Measurements from ENCODE around the gene TBX2. TPM values are rescaled to one million over a fixed set of nuclear protein-coding genes. Genes with fewer than 3 reads are reported as not detected.

TBX2 gene
- total and polyA plus RNA-seq, 9 of the 15 experiments (the other 6 are each of a cell fraction or from before 2014, with no cell fraction given): 0.18 TPM; not detected in 8

DNA sequence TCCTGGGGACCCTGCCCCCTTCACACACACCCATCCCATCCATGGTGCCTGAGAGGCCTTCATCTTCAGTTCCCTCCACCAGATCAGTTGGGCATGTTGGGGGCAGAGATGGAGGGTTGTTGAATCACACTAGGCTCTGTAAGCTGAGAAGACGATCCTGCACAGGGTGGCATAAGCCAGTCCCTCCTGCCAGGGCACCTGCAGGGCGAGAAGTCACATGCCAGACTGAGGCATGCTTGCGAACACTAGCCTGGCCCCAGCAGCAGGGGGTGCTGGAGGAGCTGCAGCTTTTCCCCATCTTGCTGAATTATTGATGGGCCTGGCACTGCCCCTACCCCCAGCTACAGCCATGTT lies 6.1 kb upstream of the TBX2 start:
- no peaks in the 10 kb centered on the region for H3K36me3 ChIP-seq (ENCODE audit: control insufficient read depth, insufficient read depth, low read length)
- H4K20me1 ChIP-seq (replicated peaks; ENCODE audit: control insufficient read depth, insufficient read depth, low read length): peaks cover 6% of the 10 kb centered on the region; the same call in 1 of the 2 replicates
- FAIRE-seq: no peak
- in situ Hi-C loops (cut with MboI) (no loop called here), intact Hi-C loops (cut with micrococcal nuclease) (loop anchor here (5.0 kb wide), 1 partner anchor 671 kb away; no protein-coding TSS in a partner anchor)
- no peak overlapping the region for H2AFZ ChIP-seq (ENCODE audit: low read depth, low read length)
- H3K27me3 ChIP-seq (ENCODE audit: control insufficient read depth in 2 of 2, insufficient read depth in 2 of 2, low read length in 2 of 2): peaks cover 0 to 32% of the 10 kb centered on the region in 2 experiments; a peak in 2 of 5 replicates
- no peak overlapping the region for H3K4me3 ChIP-seq
- TF ChIP-seq, protein P1, sequence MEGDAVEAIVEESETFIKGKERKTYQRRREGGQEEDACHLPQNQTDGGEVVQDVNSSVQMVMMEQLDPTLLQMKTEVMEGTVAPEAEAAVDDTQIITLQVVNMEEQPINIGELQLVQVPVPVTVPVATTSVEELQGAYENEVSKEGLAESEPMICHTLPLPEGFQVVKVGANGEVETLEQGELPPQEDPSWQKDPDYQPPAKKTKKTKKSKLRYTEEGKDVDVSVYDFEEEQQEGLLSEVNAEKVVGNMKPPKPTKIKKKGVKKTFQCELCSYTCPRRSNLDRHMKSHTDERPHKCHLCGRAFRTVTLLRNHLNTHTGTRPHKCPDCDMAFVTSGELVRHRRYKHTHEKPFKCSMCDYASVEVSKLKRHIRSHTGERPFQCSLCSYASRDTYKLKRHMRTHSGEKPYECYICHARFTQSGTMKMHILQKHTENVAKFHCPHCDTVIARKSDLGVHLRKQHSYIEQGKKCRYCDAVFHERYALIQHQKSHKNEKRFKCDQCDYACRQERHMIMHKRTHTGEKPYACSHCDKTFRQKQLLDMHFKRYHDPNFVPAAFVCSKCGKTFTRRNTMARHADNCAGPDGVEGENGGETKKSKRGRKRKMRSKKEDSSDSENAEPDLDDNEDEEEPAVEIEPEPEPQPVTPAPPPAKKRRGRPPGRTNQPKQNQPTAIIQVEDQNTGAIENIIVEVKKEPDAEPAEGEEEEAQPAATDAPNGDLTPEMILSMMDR (IDR thresholded peaks at IDR 0.05 in 2 of 3, conservative IDR thresholded peaks at IDR 0.05 in 1 of 3; ENCODE audit: insufficient read depth in 2 of 3, low read depth in 1 of 3, low read length in 3 of 3): peak in 1 of 3 experiments; percentile 18; a peak in 1 of 6 replicates
- TF ChIP-seq, protein P2, sequence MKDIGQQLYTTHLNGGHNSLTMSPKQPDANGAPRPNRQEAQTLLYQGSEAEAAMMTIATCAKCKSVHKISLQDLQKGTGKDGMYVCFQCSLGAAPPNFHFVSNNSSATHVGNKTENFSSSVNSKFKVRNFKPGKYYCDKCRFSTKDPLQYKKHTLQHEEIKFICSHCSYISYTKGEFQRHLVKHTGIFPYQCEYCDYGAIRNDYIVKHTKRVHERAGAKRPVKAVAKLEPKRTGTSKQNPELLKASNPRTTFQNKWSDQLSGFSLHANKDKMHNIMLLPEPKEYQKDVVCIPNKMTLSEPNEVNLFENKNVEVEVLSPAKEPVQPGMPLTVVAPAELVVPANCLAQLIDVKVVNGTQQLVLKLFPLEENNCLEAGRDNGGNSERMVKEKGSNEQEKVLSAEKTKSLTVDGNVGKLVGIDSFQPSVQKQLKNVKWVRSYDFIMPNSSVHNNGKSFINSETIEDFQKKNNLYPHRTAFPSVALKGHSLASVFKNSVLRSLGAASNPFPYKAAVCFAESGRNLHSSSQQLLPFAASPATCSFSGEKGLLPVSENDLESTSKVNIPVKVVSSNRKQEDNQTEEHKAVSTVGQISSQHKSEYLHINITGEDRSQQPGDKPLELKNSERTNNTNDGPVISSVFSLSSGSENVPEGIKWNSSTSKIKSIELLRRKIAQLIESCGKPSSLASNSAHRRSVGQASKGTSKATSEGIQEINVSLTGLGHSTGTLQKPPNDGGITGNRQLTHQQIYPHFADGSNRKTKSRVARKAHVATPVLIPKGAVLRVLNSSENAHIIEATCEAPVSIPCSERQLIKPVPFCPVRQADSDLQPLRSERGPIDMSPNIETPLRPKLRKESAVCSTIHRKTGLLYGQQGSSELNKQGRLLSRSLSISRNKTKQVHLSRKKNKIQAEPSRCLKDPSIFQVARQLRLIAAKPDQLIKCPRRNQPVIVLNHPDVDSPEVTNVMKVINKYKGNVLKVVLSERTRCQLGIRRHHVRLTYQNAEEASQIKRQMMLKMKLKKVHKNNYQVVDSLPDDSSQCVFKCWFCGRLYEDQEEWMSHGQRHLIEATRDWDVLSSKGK (CRISPR knock-in tag; IDR thresholded peaks at IDR 0.05): no peak
- TF ChIP-seq, protein P3, sequence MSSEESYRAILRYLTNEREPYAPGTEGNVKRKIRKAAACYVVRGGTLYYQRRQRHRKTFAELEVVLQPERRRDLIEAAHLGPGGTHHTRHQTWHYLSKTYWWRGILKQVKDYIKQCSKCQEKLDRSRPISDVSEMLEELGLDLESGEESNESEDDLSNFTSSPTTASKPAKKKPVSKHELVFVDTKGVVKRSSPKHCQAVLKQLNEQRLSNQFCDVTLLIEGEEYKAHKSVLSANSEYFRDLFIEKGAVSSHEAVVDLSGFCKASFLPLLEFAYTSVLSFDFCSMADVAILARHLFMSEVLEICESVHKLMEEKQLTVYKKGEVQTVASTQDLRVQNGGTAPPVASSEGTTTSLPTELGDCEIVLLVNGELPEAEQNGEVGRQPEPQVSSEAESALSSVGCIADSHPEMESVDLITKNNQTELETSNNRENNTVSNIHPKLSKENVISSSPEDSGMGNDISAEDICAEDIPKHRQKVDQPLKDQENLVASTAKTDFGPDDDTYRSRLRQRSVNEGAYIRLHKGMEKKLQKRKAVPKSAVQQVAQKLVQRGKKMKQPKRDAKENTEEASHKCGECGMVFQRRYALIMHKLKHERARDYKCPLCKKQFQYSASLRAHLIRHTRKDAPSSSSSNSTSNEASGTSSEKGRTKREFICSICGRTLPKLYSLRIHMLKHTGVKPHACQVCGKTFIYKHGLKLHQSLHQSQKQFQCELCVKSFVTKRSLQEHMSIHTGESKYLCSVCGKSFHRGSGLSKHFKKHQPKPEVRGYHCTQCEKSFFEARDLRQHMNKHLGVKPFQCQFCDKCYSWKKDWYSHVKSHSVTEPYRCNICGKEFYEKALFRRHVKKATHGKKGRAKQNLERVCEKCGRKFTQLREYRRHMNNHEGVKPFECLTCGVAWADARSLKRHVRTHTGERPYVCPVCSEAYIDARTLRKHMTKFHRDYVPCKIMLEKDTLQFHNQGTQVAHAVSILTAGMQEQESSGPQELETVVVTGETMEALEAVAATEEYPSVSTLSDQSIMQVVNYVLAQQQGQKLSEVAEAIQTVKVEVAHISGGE (CRISPR knock-in tag; IDR thresholded peaks at IDR 0.05): peak in 1 of 3 experiments; percentile 22; a peak in 1 of 6 replicates
- ATAC-seq: no peak
- no peak for DNase-seq (ENCODE audit: extremely low read depth in 1 of 4, low spot score in 3 of 4)
- POLR2A ChIA-PET: interaction anchor here (0.6 kb wide), 1 partner anchor 676 kb away, joined by 3 read pairs; no protein-coding TSS in a partner anchor
- BruUV-seq (replicated peaks): no TSS peak
- H3K27ac ChIP-seq (ENCODE audit: extremely low read depth, low read depth, low read length): no peak overlapping the region
- H3K4me2 ChIP-seq (ENCODE audit: insufficient read depth, low read length): no peak overlapping the region
- CTCF ChIA-PET (ENCODE audit: low intra/inter-chr PET ratio): no interaction called here
- no peaks in the 10 kb centered on the region for H3K9me3 ChIP-seq (replicated peaks; ENCODE audit: control insufficient read depth, insufficient read depth, low read depth, low read length)
- peaks cover 0 to 10% of the 10 kb centered on the region in 2 experiments; a peak in 2 of 5 replicates for H3K4me1 ChIP-seq (replicated peaks in 1 of 2; ENCODE audit: control insufficient read depth in 2 of 2, insufficient read depth in 2 of 2, low read length in 2 of 2)
- H3K79me2 ChIP-seq (ENCODE audit: control insufficient read depth, insufficient read depth, low read length): no peaks in the 10 kb centered on the region
- H3K9ac ChIP-seq (ENCODE audit: insufficient read depth in 1 of 2, low read depth in 2 of 2, low read length in 2 of 2): no peak overlapping the region
- H3K9me1 ChIP-seq (ENCODE audit: control insufficient read depth, insufficient read depth, low read length): no peaks in the 10 kb centered on the region
- 0% methylated on average over 3 of the region's 3 CpGs for WGBS (ENCODE audit: insufficient coverage, low coverage, missing lambda C conversion rate)
